ENCODE results near the gene GLG1. TPM values are rescaled to one million over a fixed set of nuclear protein-coding genes. Genes with fewer than 3 reads are reported as not detected.

The GLG1 gene
- total RNA-seq, 1 experiment from 2014 or later = 135 TPM

- Histone ChIP-seq H3T11ph (ENCODE audit: low read length) (no peak overlapping the region), H3K79me2 (ENCODE audit: insufficient read depth, low read length) (peaks cover 16% of the 10 kb centered on the region; the same call in 1 of the 2 replicates), H3K4me2 (ENCODE audit: insufficient read depth, insufficient read length, low read length) (no peak overlapping the region), H3K23ac (ENCODE audit: insufficient read length, low read depth, low read length) (no peak overlapping the region), H2BK12ac (ENCODE audit: insufficient read length, low read depth, low read length) (no peak overlapping the region), H2AFZ (ENCODE audit: low read length) (no peak overlapping the region), H2BK5ac (ENCODE audit: insufficient read length, low read length) (no peak overlapping the region), H4K8ac (replicated peaks; ENCODE audit: insufficient read length, low read depth, low read length) (no peak overlapping the region), H3K9ac (ENCODE audit: extremely low read depth, insufficient read length, low read length) (no peak overlapping the region), H4K20me1 (ENCODE audit: control insufficient read depth, insufficient read depth, insufficient read length) (no peaks in the 10 kb centered on the region), H4K5ac (ENCODE audit: insufficient read length, low read depth, low read length) (no peak overlapping the region), H2BK20ac (ENCODE audit: low read depth, low read length, poor library complexity, severe bottlenecking) (no peak overlapping the region), H3K79me1 (ENCODE audit: insufficient read depth, low read depth, low read length, poor library complexity, severe bottlenecking) (peaks cover 10% of the 10 kb centered on the region), H3K4ac (ENCODE audit: low read depth, low read length) (no peak overlapping the region), H3K14ac (ENCODE audit: insufficient read depth, low read length) (no peak overlapping the region), H3K27ac (ENCODE audit: insufficient read length, low read depth, low read length) (no peak overlapping the region), H2AK5ac (ENCODE audit: insufficient read length, low read length) (no peak overlapping the region), H4K91ac (ENCODE audit: insufficient read length, low read depth, low read length) (no peak overlapping the region), H3K18ac (ENCODE audit: insufficient read length, low read depth, low read length) (no peak overlapping the region), H2BK120ac (ENCODE audit: low read depth, low read length, poor library complexity, severe bottlenecking) (no peak overlapping the region), H2BK15ac (ENCODE audit: low read depth, low read length) (no peak overlapping the region), H3K4me1 (ENCODE audit: insufficient read depth, low read length) (0 out of 2 replicates have a peak, but pooled peaks cover 1% of the 10 kb centered on the region), H3K56ac (ENCODE audit: insufficient read length, low read depth, low read length) (no peak overlapping the region), H3K27me3 (ENCODE audit: insufficient read depth, low read length) (no peaks in the 10 kb centered on the region), H3K23me2 (ENCODE audit: insufficient read length, low read depth, low read length, poor library complexity, severe bottlenecking) (no peaks in the 10 kb centered on the region), H3K9me3 (ENCODE audit: control insufficient read depth, low read depth, low read length) (no peaks in the 10 kb centered on the region)
- Mint-ChIP-seq H3K4me3 (no peak overlapping the region), H3K27ac (peak overlapping the region in 1 of 3 experiments; percentile 21; a peak in 1 of 7 replicates), H3K27me3 (ENCODE audit: low read depth) (no peaks in the 10 kb centered on the region), H3K36me3 (ENCODE audit: insufficient read depth in 1 of 3, low read depth in 3 of 3) (peaks cover 0 to 3% (median 2%) of the 10 kb centered on the region in 3 experiments; a peak in 1 of 7 replicates), H3K4me1 (peaks cover 12 to 14% of the 10 kb centered on the region in 2 experiments), H3K9me3 (no peaks in the 10 kb centered on the region)
- TF ChIP-seq CTCF (conservative IDR thresholded peaks at IDR 0.05) = no peak
- DNase-seq = no peak
- WGBS (ENCODE audit: extremely low coverage, insufficient read length, low lambda C conversion rate) = no CpG with 5 or more reads among the region's 2 CpGs
Observed at GRCh38 chr16:74561626-74562025, 45.3 kb downstream of the GLG1 start.

All from H9 (cell line).